ENCODE data around the gene PDZD2. TPM values are rescaled to one million over a fixed set of nuclear protein-coding genes. Genes with fewer than 3 reads are reported as not detected.

The PDZD2 gene
- total RNA-seq, 1 donor = 0.36 TPM

GRCh38 chr5:31661257-31661656 lies 22.3 kb downstream of the PDZD2 start:
- Histone ChIP-seq H3K27ac (ENCODE audit: low read depth, low read length) (no peak overlapping the region), H3K4me2 (ENCODE audit: insufficient read depth, low read length) (no peak overlapping the region), H3K9me3 (ENCODE audit: low read depth, low read length) (no peaks in the 10 kb centered on the region), H2AFZ (ENCODE audit: low read length) (no peak overlapping the region), H4K20me1 (ENCODE audit: insufficient read depth, low read length) (no peaks in the 10 kb centered on the region), H3K4me1 (ENCODE audit: insufficient read depth, low read length) (peaks cover 7% of the 10 kb centered on the region), H3K79me2 (ENCODE audit: insufficient read depth, low read length) (no peaks in the 10 kb centered on the region), H3K27me3 (ENCODE audit: insufficient read depth, low read length) (peaks cover 5% of the 10 kb centered on the region), H3K36me3 (ENCODE audit: insufficient read depth, low read length) (no peaks in the 10 kb centered on the region), H3K4me3 (ENCODE audit: insufficient read depth, low read length) (no peak overlapping the region)
- TF ChIP-seq CTCF (IDR thresholded peaks at IDR 0.05; ENCODE audit: extremely low read depth, low read depth, low read length) = no peak
- DNase-seq (ENCODE audit: insufficient read length, low spot score, missing footprints) = no peak

GRCh38 chr5:31663519-31663918 lies 24.6 kb downstream of the PDZD2 start:
- Histone ChIP-seq H3K27me3 (ENCODE audit: insufficient read depth, low read length) (peaks cover 9% of the 10 kb centered on the region), H3K4me2 (ENCODE audit: insufficient read depth, low read length) (no peak overlapping the region), H3K4me1 (ENCODE audit: insufficient read depth, low read length) (peaks cover 7% of the 10 kb centered on the region), H3K79me2 (ENCODE audit: insufficient read depth, low read length) (no peaks in the 10 kb centered on the region), H3K9me3 (ENCODE audit: low read depth, low read length) (no peaks in the 10 kb centered on the region), H4K20me1 (ENCODE audit: insufficient read depth, low read length) (no peaks in the 10 kb centered on the region), H3K27ac (ENCODE audit: low read depth, low read length) (peak overlapping the region; percentile 31), H3K36me3 (ENCODE audit: insufficient read depth, low read length) (no peaks in the 10 kb centered on the region), H3K4me3 (ENCODE audit: insufficient read depth, low read length) (no peak overlapping the region), H2AFZ (ENCODE audit: low read length) (no peak overlapping the region)
- DNase-seq (ENCODE audit: insufficient read length, low spot score, missing footprints) = peak; percentile 94
- no peak for TF ChIP-seq CTCF (IDR thresholded peaks at IDR 0.05; ENCODE audit: extremely low read depth, low read depth, low read length)

- TF ChIP-seq CTCF (IDR thresholded peaks at IDR 0.05; ENCODE audit: extremely low read depth, low read depth, low read length) = peak; percentile 19
- DNase-seq (ENCODE audit: insufficient read length, low spot score, missing footprints) = no peak
- peaks cover 7% of the 10 kb centered on the region for H3K4me1 ChIP-seq (ENCODE audit: insufficient read depth, low read length)
Observed at GRCh38 chr5:31664566-31664965, 25.6 kb downstream of the PDZD2 start.

GRCh38 chr5:31671339-31671741 lies 32.4 kb downstream of the PDZD2 start:
- H3K4me1 ChIP-seq (ENCODE audit: insufficient read depth, low read length) = no peaks in the 10 kb centered on the region

More at GRCh38 chr5:31664566-31664965, 25.6 kb downstream of the PDZD2 start:
- H3K79me2 ChIP-seq (ENCODE audit: insufficient read depth, low read length) = no peaks in the 10 kb centered on the region
- H3K4me2 ChIP-seq (ENCODE audit: insufficient read depth, low read length) = no peak overlapping the region
- no peaks in the 10 kb centered on the region for H4K20me1 ChIP-seq (ENCODE audit: insufficient read depth, low read length)
- H2AFZ ChIP-seq (ENCODE audit: low read length) = no peak overlapping the region
- H3K4me3 ChIP-seq (ENCODE audit: insufficient read depth, low read length) = no peak overlapping the region
- no peaks in the 10 kb centered on the region for H3K36me3 ChIP-seq (ENCODE audit: insufficient read depth, low read length)
- no peak overlapping the region for H3K27ac ChIP-seq (ENCODE audit: low read depth, low read length)
- H3K9me3 ChIP-seq (ENCODE audit: low read depth, low read length) = no peaks in the 10 kb centered on the region
- H3K27me3 ChIP-seq (ENCODE audit: insufficient read depth, low read length) = peaks cover 9% of the 10 kb centered on the region

More at GRCh38 chr5:31671339-31671741, 32.4 kb downstream of the PDZD2 start:
- DNase-seq (ENCODE audit: insufficient read length, low spot score, missing footprints) = no peak
- no peaks in the 10 kb centered on the region for H4K20me1 ChIP-seq (ENCODE audit: insufficient read depth, low read length)
- H3K9me3 ChIP-seq (ENCODE audit: low read depth, low read length) = no peaks in the 10 kb centered on the region
- H3K36me3 ChIP-seq (ENCODE audit: insufficient read depth, low read length) = no peaks in the 10 kb centered on the region
- H3K27ac ChIP-seq (ENCODE audit: low read depth, low read length) = no peak overlapping the region
- H3K4me3 ChIP-seq (ENCODE audit: insufficient read depth, low read length) = no peak overlapping the region
- no peaks in the 10 kb centered on the region for H3K79me2 ChIP-seq (ENCODE audit: insufficient read depth, low read length)
- H2AFZ ChIP-seq (ENCODE audit: low read length) = no peak overlapping the region
- no peak overlapping the region for H3K4me2 ChIP-seq (ENCODE audit: insufficient read depth, low read length)
- TF ChIP-seq CTCF (IDR thresholded peaks at IDR 0.05; ENCODE audit: extremely low read depth, low read depth, low read length) = no peak
- H3K27me3 ChIP-seq (ENCODE audit: insufficient read depth, low read length) = peaks cover 19% of the 10 kb centered on the region
